IMR-90 (cell line): Measurements from ENCODE around the gene ISG15. TPM values are rescaled to one million over a fixed set of nuclear protein-coding genes. Genes with fewer than 3 reads are reported as not detected.
"Not testable (repeated sequence)": the region's sequence is repeated elsewhere in the genome, so short reads cannot be mapped to it uniquely, and the experiment has no call there.

Experiments
- ATAC-seq: fragments of 200-7000 bp; cut with Tn5 transposase; 2 replicates; pipeline ENCODE4 v1.9.1; 2020; ENCODE audit warnings: low read depth, mild to moderate bottlenecking, moderate library complexity
- BruUV-seq: library from RNA; stranded (reverse); fragments of 400-500 nt; replicated peaks from 2 replicates; lab custom pipeline; 2021; lab: Mats Ljungman, UMichigan
- CTCF ChIA-PET: fragments of 300-600 bp; formaldehyde crosslinking; extraction: SDS; loops from one replicate; lab custom pipeline; 2021; ENCODE audit warnings: antibody characterized with exemption; lab: Yijun Ruan, JAX
- POLR2A ChIA-PET: fragments of 300-600 bp; sonication (Branson Sonifier 250); formaldehyde crosslinking; loops from one replicate; lab custom pipeline; 2022; ENCODE audit warnings: antibody characterized with exemption; ENCODE audit not compliant: unreplicated experiment; lab: Charles Lee
- DNase-seq: peaks from one replicate; pipeline ENCODE4 v3.0.0; 2013
- H2AFZ ChIP-seq: replicated peaks from 2 replicates; pipeline ENCODE3; 2013; ENCODE audit warnings: low read length, mild to moderate bottlenecking; ENCODE audit not compliant: poor library complexity
- H2AK5ac ChIP-seq: 2 replicates; pipeline ENCODE4 v1.6.1; 2013; ENCODE audit warnings: low read depth, low read length, inconsistent platforms
- H2AK9ac ChIP-seq: replicated peaks from 2 replicates; pipeline ENCODE3; 2013; ENCODE audit warnings: mild to moderate bottlenecking, low read depth, low read length, moderate library complexity; ENCODE audit not compliant: poor library complexity
- H2BK120ac ChIP-seq: 2 replicates; pipeline ENCODE4 v1.6.1; 2013; ENCODE audit warnings: low read depth, low read length, inconsistent platforms
- H2BK15ac ChIP-seq: 3 replicates; pipeline ENCODE4 v1.6.1; 2013; ENCODE audit warnings: low read depth, low read length, inconsistent platforms
- H2BK20ac ChIP-seq: 2 replicates; pipeline ENCODE4 v1.6.1; 2013; ENCODE audit warnings: low read depth, mild to moderate bottlenecking, inconsistent platforms, low read length, moderate library complexity
- H2BK5ac ChIP-seq: 2 replicates; pipeline ENCODE4 v1.6.1; 2013; ENCODE audit warnings: mild to moderate bottlenecking, low read depth, low read length, inconsistent platforms; ENCODE audit not compliant: poor library complexity, severe bottlenecking
- H3K14ac ChIP-seq: replicated peaks from 2 replicates; pipeline ENCODE4 v1.6.1; 2013; ENCODE audit warnings: low read depth, low read length, inconsistent platforms
- H3K18ac ChIP-seq: 2 replicates; pipeline ENCODE4 v1.6.1; 2013; ENCODE audit warnings: low read depth, low read length, control low read depth
- H3K23ac ChIP-seq: 2 replicates; pipeline ENCODE4 v1.6.1; 2013; ENCODE audit warnings: low read depth, low read length, inconsistent platforms
- H3K27ac ChIP-seq: 2 replicates; pipeline ENCODE4 v1.5.1; 2013; ENCODE audit warnings: mild to moderate bottlenecking, control low read depth, low read length; ENCODE audit not compliant: insufficient read depth
- H3K27me3 ChIP-seq: 2 replicates; pipeline ENCODE4 v1.6.1; 2013; ENCODE audit warnings: low read length; ENCODE audit not compliant: control insufficient read depth, insufficient read depth
- H3K36me3 ChIP-seq: 2 replicates; pipeline ENCODE4 v1.6.1; 2013; ENCODE audit warnings: low read length, mixed read lengths; ENCODE audit not compliant: control insufficient read depth, insufficient read depth
- H3K4ac ChIP-seq: 2 replicates; pipeline ENCODE4 v1.6.1; 2013; ENCODE audit warnings: low read depth, low read length, inconsistent platforms
- H3K4me1 ChIP-seq: 2 replicates; pipeline ENCODE4 v1.6.1; 2013; ENCODE audit warnings: low read length, mixed read lengths; ENCODE audit not compliant: control insufficient read depth, insufficient read depth
- H3K4me2 ChIP-seq: 2 replicates; pipeline ENCODE4 v1.6.1; 2013; ENCODE audit warnings: low read depth, mild to moderate bottlenecking, control low read depth, low read length, moderate library complexity
- H3K4me3 ChIP-seq: 2 replicates; pipeline ENCODE4 v1.5.1; 2013; ENCODE audit warnings: low read depth, mild to moderate bottlenecking, control low read depth, low read length, moderate library complexity; ENCODE audit not compliant: insufficient read depth
- H3K56ac ChIP-seq: 2 replicates; pipeline ENCODE4 v1.6.1; 2013; ENCODE audit warnings: low read length, inconsistent platforms; ENCODE audit not compliant: insufficient read depth; ENCODE audit errors: extremely low read depth
- H3K79me1 ChIP-seq, 2 experiments: 2 replicates each; pipeline ENCODE4 v1.6.1; 2013; ENCODE audit warnings: low read length in 2 of 2, inconsistent platforms in 1 of 2, low read depth in 1 of 2
- H3K9ac ChIP-seq: 2 replicates; pipeline ENCODE4 v1.6.1; 2013; ENCODE audit warnings: low read depth, low read length, control low read depth
- H3K9me1 ChIP-seq: 2 replicates; pipeline ENCODE4 v1.6.1; 2013; ENCODE audit warnings: low read length, inconsistent platforms; ENCODE audit not compliant: insufficient read depth
- H3K9me3 ChIP-seq: 2 replicates; pipeline ENCODE4 v1.6.1; 2013; ENCODE audit warnings: low read length; ENCODE audit not compliant: control insufficient read depth, insufficient read depth
- H4K20me1 ChIP-seq: 2 replicates; pipeline ENCODE4 v1.6.1; 2013; ENCODE audit warnings: low read length, inconsistent platforms; ENCODE audit not compliant: insufficient read depth
- H4K5ac ChIP-seq: 2 replicates; pipeline ENCODE4 v1.6.1; 2013; ENCODE audit warnings: mild to moderate bottlenecking, low read depth, low read length, control low read depth
- H4K8ac ChIP-seq, 2 experiments: 2 replicates each; pipeline ENCODE4 v1.6.1; 2013; ENCODE audit warnings: low read depth in 2 of 2, low read length in 2 of 2, control low read depth in 1 of 2, inconsistent platforms in 1 of 2
- H4K91ac ChIP-seq: 2 replicates; pipeline ENCODE4 v1.6.1; 2013; ENCODE audit warnings: low read depth, low read length, inconsistent platforms; ENCODE audit not compliant: insufficient read depth
- FOS ChIP-seq: fragments of 150-350 bp; IDR thresholded peaks from 2 replicates; pipeline ENCODE4 v1.6.1; 2016; ENCODE audit warnings: low read depth, low read length
- MAFK ChIP-seq: IDR thresholded peaks from 2 replicates; pipeline ENCODE4 v1.6.1; 2012; ENCODE audit warnings: low read depth, low read length, improper control_type of control experiment
- MAZ ChIP-seq: IDR thresholded peaks from 2 replicates; pipeline ENCODE4 v1.6.1; 2012; ENCODE audit warnings: low read depth, mild to moderate bottlenecking, low read length, improper control_type of control experiment, moderate library complexity, borderline replicate concordance
- MXI1 ChIP-seq: IDR thresholded peaks from 2 replicates; pipeline ENCODE4 v1.6.1; 2012; ENCODE audit warnings: low read depth, mild to moderate bottlenecking, low read length, moderate library complexity, borderline replicate concordance
- NFE2L2 ChIP-seq: fragments of 150-350 bp; IDR thresholded peaks from 2 replicates; pipeline ENCODE4 v1.6.1; 2016; ENCODE audit warnings: low read depth, mild to moderate bottlenecking, low read length
- POLR2A ChIP-seq: IDR thresholded peaks from 2 replicates; pipeline ENCODE4 v1.6.1; 2012; ENCODE audit warnings: mild to moderate bottlenecking, low read depth, low read length
- RAD21 ChIP-seq: IDR thresholded peaks from 2 replicates; pipeline ENCODE4 v1.6.1; 2012; ENCODE audit warnings: low read length, improper control_type of control experiment
- WGBS, 2 experiments: methylation state at CpG; one replicate each; pipeline versions ENCODE4 v1.1.5 to v1.1.7; 2013; ENCODE audit warnings: missing lambda C conversion rate in 2 of 2; ENCODE audit not compliant: insufficient read length in 1 of 2; ENCODE audit errors: extremely low coverage in 2 of 2; 5-methylcytosine and 5-hydroxymethylcytosine counted together
- dilution Hi-C: fragments of 300-500 bp; cut with HindIII; formaldehyde crosslinking; loops from one replicate; pipeline ENCODE4 v1.14.3; 2018; ENCODE audit warnings: low sequenced_read_pairs; ENCODE audit not compliant: unreplicated experiment
- in situ Hi-C: fragments of 300-500 bp; cut with MboI; formaldehyde crosslinking; loops from 3 replicates; pipeline ENCODE4 v1.14.3; 2019; ENCODE audit warnings: low sequenced_read_pairs, inconsistent platforms, mixed read lengths
- intact Hi-C: fragments of 100-400 bp; cut with micrococcal nuclease; formaldehyde crosslinking; loops from 2 replicates; pipeline ENCODE4 v1.10.0; 2022
- polyA plus RNA-seq, 3 experiments: library from polyadenylated mRNA; depleted of rRNA; stranded (reverse); fragments of >200 nt; gene quantifications; 2 replicates each; pipeline ENCODE4 v1.2.3, GENCODE V29; 2012; ENCODE audit warnings: low replicate concordance in 1 of 3
- total RNA-seq: library from RNA; depleted of rRNA; stranded (reverse); fragments of >200 nt; gene quantifications from 2 replicates; pipeline ENCODE4 v1.2.3, GENCODE V29; 2012

ISG15 gene
- total and polyA plus RNA-seq, 2 of the 4 experiments (the other 2 are of a cell fraction) = 99.1 to 105 TPM

DNA sequence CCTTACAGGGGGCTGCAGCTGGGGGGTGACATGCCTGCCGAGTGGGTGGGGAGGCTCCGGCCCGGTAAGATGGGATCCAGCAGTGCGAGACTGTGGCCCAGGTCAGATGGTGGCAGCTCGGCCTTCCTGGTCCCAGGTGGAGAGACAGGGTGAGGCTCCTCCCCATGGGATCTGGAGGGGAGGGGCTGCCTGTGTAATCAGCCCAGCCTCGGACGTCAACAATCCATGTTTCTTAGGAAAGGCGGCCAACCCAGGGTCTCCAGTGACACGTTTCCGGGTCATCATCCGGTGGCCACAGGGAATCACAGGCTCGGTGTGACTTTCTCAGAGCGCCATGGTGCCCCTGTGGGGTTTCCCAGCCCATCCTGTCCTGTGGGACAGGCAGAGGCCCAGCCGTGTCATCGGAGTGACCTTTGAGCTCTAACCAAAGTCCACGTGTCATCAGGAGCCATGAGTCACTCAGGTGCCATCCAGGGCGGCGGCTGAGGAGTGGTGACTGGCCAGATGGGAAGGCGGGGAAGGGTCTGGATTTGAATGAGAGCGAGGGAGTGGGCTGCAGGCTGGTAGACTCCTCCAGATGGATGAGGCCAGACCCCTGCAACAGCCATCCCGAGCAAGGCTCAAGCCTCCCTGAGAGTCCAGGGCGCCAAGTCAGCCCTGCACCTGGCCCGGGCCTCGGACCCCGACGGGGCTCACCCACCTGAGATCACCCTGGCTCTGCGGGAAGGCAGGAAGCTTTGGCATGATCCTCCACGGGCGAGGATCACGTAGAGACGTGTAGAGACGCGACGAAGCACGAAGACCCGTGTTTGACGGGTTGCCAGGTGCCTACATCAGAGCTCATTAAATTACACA lies 6.8 kb upstream of the ISG15 start:
- BruUV-seq = no TSS peak
- Histone ChIP-seq H4K5ac (no peak overlapping the region), H3K36me3 (no peaks in the 10 kb centered on the region), H3K9me1 (peaks cover 6% of the 10 kb centered on the region; the same call in 1 of the 2 replicates), H3K4ac (no peak overlapping the region), H3K9me3 (no peaks in the 10 kb centered on the region), H3K56ac (no peak overlapping the region), H4K8ac (no peak overlapping the region), H2AK9ac (peak overlapping the region; percentile 78), H4K91ac (no peak overlapping the region), H2BK5ac (no peak overlapping the region), H3K23ac (no peak overlapping the region), H2AK5ac (peak overlapping the region; percentile 16; the same call in 1 of the 2 replicates), H3K18ac (no peak overlapping the region), H2AFZ (peak overlapping the region; percentile 43), H2BK120ac (no peak overlapping the region), H3K4me2 (no peak overlapping the region), H3K27ac (no peak overlapping the region), H2BK15ac (no peak overlapping the region), H3K4me1 (peaks cover 8% of the 10 kb centered on the region), H2BK20ac (no peak overlapping the region), H3K9ac (no peak overlapping the region), H3K27me3 (no peaks in the 10 kb centered on the region), H4K20me1 (peaks cover 4% of the 10 kb centered on the region; the same call in 1 of the 2 replicates), H3K79me1 (peaks cover 6 to 15% of the 10 kb centered on the region in 2 experiments; a peak in 3 of 4 replicates), H3K4me3 (no peak overlapping the region), H3K14ac (no peak overlapping the region)
- in situ Hi-C loops (no loop called here), intact Hi-C loops (no loop called here), dilution Hi-C loops (no loop called here)
- no peak for ATAC-seq
- ChIA-PET CTCF (no interaction called here), POLR2A (no interaction called here)
- WGBS, 2 experiments = 85% methylated on average over 20 of the region's 37 CpGs; no CpG with 5 or more reads in 1 of the 2 experiments
- TF ChIP-seq MXI1 (no peak), MAZ (no peak), NFE2L2 (no peak), MAFK (no peak), RAD21 (no peak), POLR2A (no peak), FOS (no peak)
- no peak for DNase-seq

DNA sequence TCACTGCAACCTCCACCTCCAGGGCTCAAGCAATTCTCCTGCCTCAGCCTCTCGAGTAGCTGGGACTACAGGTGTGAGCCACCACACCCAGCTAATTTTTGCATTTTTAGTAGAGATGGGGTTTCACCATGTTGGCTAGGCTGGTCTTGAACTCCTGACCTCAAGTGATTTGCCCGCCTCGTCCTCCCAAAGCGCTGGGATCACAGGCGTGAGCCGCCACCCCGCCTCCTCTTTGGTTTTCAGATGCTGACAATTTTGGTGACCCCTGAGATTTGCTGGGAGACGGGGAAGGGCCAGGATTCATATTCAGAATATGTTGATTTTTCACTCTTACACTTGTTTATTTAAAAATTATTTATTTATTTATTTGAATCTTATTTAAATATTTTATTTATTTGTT lies 3.2 kb upstream of the ISG15 start:
- H3K18ac ChIP-seq, H2BK120ac ChIP-seq, H4K91ac ChIP-seq, H2BK5ac ChIP-seq, H2BK15ac ChIP-seq, POLR2A ChIA-PET, H4K5ac ChIP-seq, H3K4me1 ChIP-seq, H4K8ac ChIP-seq, H3K27me3 ChIP-seq, H3K23ac ChIP-seq, H3K4ac ChIP-seq, dilution Hi-C loops, DNase-seq, in situ Hi-C loops, H3K9me1 ChIP-seq, H2AFZ ChIP-seq, H3K4me3 ChIP-seq, H3K14ac ChIP-seq, H4K20me1 ChIP-seq, H2AK5ac ChIP-seq, H3K9me3 ChIP-seq, H3K4me2 ChIP-seq, ATAC-seq, H3K36me3 ChIP-seq, intact Hi-C loops, H2AK9ac ChIP-seq, H3K9ac ChIP-seq, BruUV-seq, H2BK20ac ChIP-seq, H3K27ac ChIP-seq, H3K56ac ChIP-seq: not testable (repeated sequence)
- H3K79me1 ChIP-seq = peaks cover 0 to 16% of the 10 kb centered on the region in 2 experiments; a peak in 2 of 4 replicates
- CTCF ChIA-PET = interaction anchor here (1.2 kb wide), 1 partner anchor 8 kb away, joined by 3 read pairs; no protein-coding TSS in a partner anchor
- WGBS, 2 experiments = no CpG with 5 or more reads among the region's 8 CpGs
